ENCODE data around the gene SEMA3E.

GRCh38 chr7:83643012-83643411 is 5.9 kb downstream of the SEMA3E start:
- TF ChIP-seq, protein P1, sequence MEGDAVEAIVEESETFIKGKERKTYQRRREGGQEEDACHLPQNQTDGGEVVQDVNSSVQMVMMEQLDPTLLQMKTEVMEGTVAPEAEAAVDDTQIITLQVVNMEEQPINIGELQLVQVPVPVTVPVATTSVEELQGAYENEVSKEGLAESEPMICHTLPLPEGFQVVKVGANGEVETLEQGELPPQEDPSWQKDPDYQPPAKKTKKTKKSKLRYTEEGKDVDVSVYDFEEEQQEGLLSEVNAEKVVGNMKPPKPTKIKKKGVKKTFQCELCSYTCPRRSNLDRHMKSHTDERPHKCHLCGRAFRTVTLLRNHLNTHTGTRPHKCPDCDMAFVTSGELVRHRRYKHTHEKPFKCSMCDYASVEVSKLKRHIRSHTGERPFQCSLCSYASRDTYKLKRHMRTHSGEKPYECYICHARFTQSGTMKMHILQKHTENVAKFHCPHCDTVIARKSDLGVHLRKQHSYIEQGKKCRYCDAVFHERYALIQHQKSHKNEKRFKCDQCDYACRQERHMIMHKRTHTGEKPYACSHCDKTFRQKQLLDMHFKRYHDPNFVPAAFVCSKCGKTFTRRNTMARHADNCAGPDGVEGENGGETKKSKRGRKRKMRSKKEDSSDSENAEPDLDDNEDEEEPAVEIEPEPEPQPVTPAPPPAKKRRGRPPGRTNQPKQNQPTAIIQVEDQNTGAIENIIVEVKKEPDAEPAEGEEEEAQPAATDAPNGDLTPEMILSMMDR (IDR thresholded peaks at IDR 0.05) = no peak
- no peak for TF ChIP-seq POLR2A (IDR thresholded peaks at IDR 0.05)

All from thyroid gland (tissue), 4 donors.